H1 (cell line): ENCODE data around the gene TSSC4. TPM values are rescaled to one million over a fixed set of nuclear protein-coding genes. Genes with fewer than 3 reads are reported as not detected.

Experiments used
- CTCF ChIA-PET: fragments of 300-600 bp; sonication (Branson Sonifier 250); formaldehyde crosslinking; loops from one replicate; lab custom pipeline; 2021; ENCODE audit not compliant: partially characterized antibody; lab: Charles Lee
- POLR2A ChIA-PET: fragments of 300-600 bp; sonication (Branson Sonifier 250); formaldehyde crosslinking; loops from one replicate; lab custom pipeline; 2021; ENCODE audit warnings: inconsistent platforms; ENCODE audit not compliant: partially characterized antibody; lab: Charles Lee
- DNase-seq, 2 experiments: peaks; one replicate each; pipeline versions ENCODE4 v3.0.0 to v3.0.0-alpha.2; 2010 to 2022; ENCODE audit warnings: low spot score in 2 of 2, low read depth in 1 of 2, mixed read lengths in 1 of 2
- FAIRE-seq: peaks from 2 replicates; lab custom pipeline; 2011; peaks lifted over from hg19 to GRCh38; lab: Jason Lieb, UNC
- H2AFZ ChIP-seq: 2 replicates; pipeline ENCODE4 v1.8.1; 2012; ENCODE audit warnings: low read length, inconsistent platforms
- H2AK5ac ChIP-seq: 2 replicates; pipeline ENCODE4 v1.6.1; 2013; ENCODE audit warnings: low read depth, low read length
- H2BK120ac ChIP-seq: replicated peaks from 2 replicates; pipeline ENCODE3; 2013; ENCODE audit warnings: low read depth, low read length, inconsistent platforms
- H2BK12ac ChIP-seq: 2 replicates; pipeline ENCODE4 v1.6.1; 2013; ENCODE audit warnings: low read depth, low read length
- H2BK15ac ChIP-seq: 2 replicates; pipeline ENCODE4 v1.6.1; 2013; ENCODE audit warnings: low read length
- H2BK20ac ChIP-seq: 2 replicates; pipeline ENCODE4 v1.6.1; 2013; ENCODE audit warnings: low read length
- H2BK5ac ChIP-seq: 2 replicates; pipeline ENCODE4 v1.6.1; 2013; ENCODE audit warnings: low read depth, low read length
- H3K14ac ChIP-seq: 2 replicates; pipeline ENCODE4 v1.6.1; 2013; ENCODE audit warnings: inconsistent platforms; ENCODE audit not compliant: insufficient read length
- H3K18ac ChIP-seq: 2 replicates; pipeline ENCODE4 v1.6.1; 2013; ENCODE audit warnings: low read length; ENCODE audit errors: extremely low read depth
- H3K23ac ChIP-seq: 2 replicates; pipeline ENCODE4 v1.6.1; 2013; ENCODE audit warnings: inconsistent platforms; ENCODE audit not compliant: insufficient read length
- H3K23me2 ChIP-seq: 2 replicates; pipeline ENCODE4 v1.6.1; 2013; ENCODE audit warnings: low read depth, low read length
- H3K27ac ChIP-seq: 2 replicates; pipeline ENCODE4 v1.6.1; 2011; ENCODE audit warnings: low read depth, low read length, inconsistent platforms
- H3K27me3 ChIP-seq, 4 experiments: replicated peaks in 1 of 4; 1 replicate in 1 of 4; 2 replicates in 3 of 4; pipeline versions ENCODE4 v1.6.1 to v1.8.1; 2011 to 2013; ENCODE audit warnings: low read length in 3 of 4, mild to moderate bottlenecking in 3 of 4, inconsistent platforms in 2 of 4, mixed read lengths in 2 of 4, moderate library complexity in 1 of 4; ENCODE audit not compliant: control insufficient read depth in 3 of 4, insufficient read depth in 3 of 4; ENCODE audit errors: extremely low read depth in 1 of 4
- H3K36me3 ChIP-seq, 4 experiments: 2 replicates each; pipeline versions ENCODE4 v1.6.1 to v1.8.1; 2011 to 2013; ENCODE audit warnings: mild to moderate bottlenecking in 4 of 4, low read length in 3 of 4, moderate library complexity in 2 of 4, control low read depth in 1 of 4, inconsistent platforms in 1 of 4; ENCODE audit not compliant: insufficient read depth in 4 of 4, control insufficient read depth in 2 of 4
- H3K4ac ChIP-seq: replicated peaks from 2 replicates; pipeline ENCODE3; 2013; ENCODE audit warnings: low read length, low read depth, mixed read lengths, inconsistent platforms; ENCODE audit not compliant: insufficient read length
- H3K4me1 ChIP-seq, 4 experiments: replicated peaks in 1 of 4; 1 replicate in 1 of 4; 2 replicates in 3 of 4; pipeline versions ENCODE4 v1.6.1 to v1.8.1; 2011 to 2013; ENCODE audit warnings: low read length in 3 of 4, inconsistent platforms in 2 of 4, mixed read lengths in 1 of 4; ENCODE audit not compliant: insufficient read depth in 4 of 4, control insufficient read depth in 3 of 4
- H3K4me2 ChIP-seq, 2 experiments: 2 replicates each; pipeline versions ENCODE4 v1.6.1 to v1.8.1; 2011 to 2013; ENCODE audit warnings: low read depth in 2 of 2, low read length in 2 of 2, control low read depth in 1 of 2, inconsistent platforms in 1 of 2, mild to moderate bottlenecking in 1 of 2; ENCODE audit not compliant: insufficient read depth in 1 of 2
- H3K4me3 ChIP-seq, 4 experiments: fragments of 200-600, 300-600 bp in 1 of 4; sonication (generic), shearing (Covaris generic), sonication (Bioruptor Twin) in 1 of 4; 2 replicates each; pipeline versions ENCODE4 v1.5.1 to v1.8.1; 2011 to 2016; ENCODE audit warnings: low read length in 4 of 4, low read depth in 3 of 4, control low read depth in 2 of 4, inconsistent platforms in 2 of 4, mild to moderate bottlenecking in 2 of 4, mixed read lengths in 1 of 4, moderate library complexity in 1 of 4; ENCODE audit not compliant: insufficient read depth in 2 of 4; ENCODE audit errors: extremely low read depth in 1 of 4
- H3K56ac ChIP-seq: replicated peaks from 2 replicates; pipeline ENCODE3; 2013; ENCODE audit warnings: low read depth, mild to moderate bottlenecking, mixed read lengths, low read length, inconsistent platforms; ENCODE audit not compliant: insufficient read length
- H3K79me1 ChIP-seq: 2 replicates; pipeline ENCODE4 v1.6.1; 2013; ENCODE audit warnings: low read depth, low read length, control low read depth
- H3K79me2 ChIP-seq, 2 experiments: 2 replicates each; pipeline versions ENCODE4 v1.6.1 to v1.8.1; 2012 to 2013; ENCODE audit warnings: low read length in 2 of 2, mild to moderate bottlenecking in 2 of 2, inconsistent platforms in 1 of 2; ENCODE audit not compliant: insufficient read depth in 2 of 2, control insufficient read depth in 1 of 2
- H3K9ac ChIP-seq, 4 experiments: replicated peaks in 1 of 4; 1 replicate in 1 of 4; 2 replicates in 3 of 4; pipeline versions ENCODE4 v1.6.1 to v1.8.1; 2011 to 2013; ENCODE audit warnings: low read depth in 3 of 4, low read length in 3 of 4, control low read depth in 2 of 4, mild to moderate bottlenecking in 2 of 4, moderate library complexity in 2 of 4, inconsistent platforms in 1 of 4; ENCODE audit errors: extremely low read depth in 1 of 4
- H3K9me3 ChIP-seq, 2 experiments: 2 replicates each; pipeline versions ENCODE4 v1.6.1 to v1.8.1; 2012 to 2013; ENCODE audit warnings: mild to moderate bottlenecking in 2 of 2, moderate library complexity in 2 of 2, control low read depth in 1 of 2, inconsistent platforms in 1 of 2, low read depth in 1 of 2, low read length in 1 of 2, mixed read lengths in 1 of 2; ENCODE audit not compliant: insufficient read depth in 2 of 2
- H4K20me1 ChIP-seq, 2 experiments: replicated peaks in 1 of 2; 2 replicates each; pipeline versions ENCODE3 to v1.8.1; 2011 to 2013; ENCODE audit warnings: inconsistent platforms in 2 of 2, low read length in 2 of 2, mild to moderate bottlenecking in 1 of 2; ENCODE audit not compliant: insufficient read depth in 2 of 2, control insufficient read depth in 1 of 2
- H4K5ac ChIP-seq: 2 replicates; pipeline ENCODE4 v1.6.1; 2013; ENCODE audit warnings: low read length, low read depth, mixed read lengths, inconsistent platforms; ENCODE audit not compliant: insufficient read length
- H4K8ac ChIP-seq: 2 replicates; pipeline ENCODE4 v1.8.0; 2013; ENCODE audit warnings: mild to moderate bottlenecking, moderate library complexity, low read length, inconsistent platforms; ENCODE audit not compliant: insufficient read depth; ENCODE audit errors: extremely low read depth
- H4K91ac ChIP-seq: replicated peaks from 2 replicates; pipeline ENCODE3; 2013; ENCODE audit warnings: low read length, mixed read lengths, inconsistent platforms; ENCODE audit not compliant: insufficient read length
- BRCA1 ChIP-seq: IDR thresholded peaks from 2 replicates; pipeline ENCODE4 v1.6.1; 2012; ENCODE audit warnings: low read depth, low read length, improper control_type of control experiment
- EGR1 ChIP-seq: IDR thresholded peaks from 2 replicates; pipeline ENCODE4 v1.6.1; 2011; ENCODE audit warnings: low read depth, low read length, borderline replicate concordance
- EP300 ChIP-seq, 2 experiments: IDR thresholded peaks; 1 replicate in 1 of 2; 2 replicates in 1 of 2; pipeline ENCODE4 v1.6.1; 2011 to 2012; ENCODE audit warnings: low read depth in 2 of 2, low read length in 2 of 2, mild to moderate bottlenecking in 2 of 2, borderline replicate concordance in 1 of 2, inconsistent platforms in 1 of 2, moderate library complexity in 1 of 2
- KDM5A ChIP-seq: fragments of 200-600 bp; IDR thresholded peaks from 2 replicates; pipeline ENCODE4 v1.7.1; 2012; ENCODE audit warnings: mild to moderate bottlenecking, low read length, inconsistent platforms, mixed read lengths
- MAX ChIP-seq: IDR thresholded peaks from 2 replicates; pipeline ENCODE4 v1.6.1; 2012; ENCODE audit warnings: inconsistent platforms
- NRF1 ChIP-seq: IDR thresholded peaks from 2 replicates; pipeline ENCODE4 v1.6.1; 2011; ENCODE audit warnings: mild to moderate bottlenecking, low read depth, low read length, improper control_type of control experiment
- RNF2 ChIP-seq: fragments of 200-900, 300-1000 bp; sonication (generic); IDR thresholded peaks from 2 replicates; pipeline ENCODE4 v1.7.1; 2016; ENCODE audit warnings: borderline replicate concordance, low read depth, mild to moderate bottlenecking, antibody characterized with exemption, low read length; ENCODE audit not compliant: poor library complexity, severe bottlenecking; ENCODE audit errors: missing control alignments
- SIN3A ChIP-seq, 2 experiments: IDR thresholded peaks in 1 of 2; conservative IDR thresholded peaks in 1 of 2; 2 replicates each; pipeline ENCODE4 v1.6.1; 2011 to 2012; ENCODE audit warnings: low read length in 2 of 2, improper control_type of control experiment in 1 of 2, low read depth in 1 of 2, mild to moderate bottlenecking in 1 of 2
- SP1 ChIP-seq: IDR thresholded peaks from 2 replicates; pipeline ENCODE4 v1.6.1; 2011; ENCODE audit warnings: low read depth, low read length
- SP2 ChIP-seq: IDR thresholded peaks from 2 replicates; pipeline ENCODE4 v1.6.1; 2012; ENCODE audit warnings: mild to moderate bottlenecking, low read length, inconsistent platforms
- TEAD4 ChIP-seq: IDR thresholded peaks from 2 replicates; pipeline ENCODE4 v1.6.1; 2012; ENCODE audit warnings: low read depth, low read length, inconsistent platforms, mixed read lengths
- ZNF274 ChIP-seq: IDR thresholded peaks from 2 replicates; pipeline ENCODE4 v1.7.0; 2012; ENCODE audit warnings: low read length, borderline replicate concordance; ENCODE audit errors: extremely low read depth
- whole genome bisulfite sequencing, 2 experiments: shearing (Covaris generic) in 1 of 2; methylation state at CpG; one replicate each; pipeline versions ENCODE4 v1.1.6 to v1.1.7; 2013 to 2015; ENCODE audit warnings: low lambda C conversion rate in 2 of 2, mixed read lengths in 2 of 2, inconsistent platforms in 1 of 2, low coverage in 1 of 2, missing lambda C conversion rate in 1 of 2; ENCODE audit not compliant: insufficient replicate concordance in 2 of 2, insufficient coverage in 1 of 2, insufficient read length in 1 of 2; ENCODE audit errors: extremely low coverage in 1 of 2, missing lambda C conversion rate in 1 of 2; 5-methylcytosine and 5-hydroxymethylcytosine counted together
- polyA plus RNA-seq, 7 experiments: library from polyadenylated mRNA; depleted of rRNA in 3 of 7; stranded (reverse) in 5 of 7; unstranded in 2 of 7; fragments of >200 nt in 5 of 7; fragments of 200-250 nt in 2 of 7; gene quantifications; 1 replicate in 5 of 7; 2 replicates in 1 of 7; 4 replicates in 1 of 7; pipeline versions ENCODE4 v1.2.1 to v1.2.3, GENCODE V29; 2011 to 2013; ENCODE audit warnings: missing spikeins in 2 of 7, mixed read lengths in 2 of 7
- total RNA-seq: library from RNA; stranded (reverse); fragmentation: NEBNext Ultra II Directional; extraction: Animal tissue kit (Norgen Biotek cat#: 25700); gene quantifications from 2 replicates; pipeline ENCODE4 v1.2.1, GENCODE V29; 2021

Gene TSSC4
- total and polyA plus RNA-seq, 2 of the 8 experiments (the other 6 are each of a cell fraction or from before 2014, with no cell fraction given) = 34.0 to 39.3 TPM

- no peaks in the 10 kb centered on the region for H3K36me3 ChIP-seq
- no peak overlapping the region for H3K9ac ChIP-seq
- no peak overlapping the region for H3K18ac ChIP-seq
- POLR2A ChIA-PET = interaction anchor here (1.5 kb wide), 1 partner anchor 20 kb away, joined by 8 read pairs; the partner anchor contains the start of gene CD81
- WGBS, 2 experiments = 62% methylated on average over 8 of the region's 8 CpGs; no CpG with 5 or more reads in 1 of the 2 experiments
- no peak overlapping the region for H3K27ac ChIP-seq
- H2BK120ac ChIP-seq = no peak overlapping the region
- no peak overlapping the region for H3K14ac ChIP-seq
- H4K5ac ChIP-seq = no peak overlapping the region
- H3K4me3 ChIP-seq = no peak overlapping the region
- DNase-seq (no peak), FAIRE-seq (no peak)
- H2AFZ ChIP-seq = no peak overlapping the region
- H3K23ac ChIP-seq = no peak overlapping the region
- no peaks in the 10 kb centered on the region for H3K23me2 ChIP-seq
- CTCF ChIA-PET = no interaction called here
- no peak overlapping the region for H4K91ac ChIP-seq
- no peaks in the 10 kb centered on the region for H3K79me2 ChIP-seq
- no peaks in the 10 kb centered on the region for H3K4me1 ChIP-seq
- H2BK5ac ChIP-seq = no peak overlapping the region
- H3K4ac ChIP-seq = no peak overlapping the region
- no peak overlapping the region for H3K4me2 ChIP-seq
- H2BK12ac ChIP-seq = no peak overlapping the region
- no peak overlapping the region for H2AK5ac ChIP-seq
- no peak overlapping the region for H4K8ac ChIP-seq
- no peak overlapping the region for H2BK15ac ChIP-seq
- H2BK20ac ChIP-seq = no peak overlapping the region
- H3K79me1 ChIP-seq = no peaks in the 10 kb centered on the region
- H3K27me3 ChIP-seq = no peaks in the 10 kb centered on the region
- no peak overlapping the region for H3K56ac ChIP-seq
- no peaks in the 10 kb centered on the region for H4K20me1 ChIP-seq
- H3K9me3 ChIP-seq = peaks cover 5 to 17% of the 10 kb centered on the region in 2 experiments; a peak in 2 of 4 replicates
- TF ChIP-seq SP2 (no peak), MAX (no peak), NRF1 (no peak), ZNF274 (no peak), EP300 (IDR thresholded peaks at IDR 0.05; ENCODE audit: borderline replicate concordance in 1 of 2, low read depth in 2 of 2, low read length in 2 of 2) (no peak), KDM5A (no peak), SP1 (no peak), SIN3A (conservative IDR thresholded peaks at IDR 0.05 in 1 of 2, IDR thresholded peaks at IDR 0.05 in 1 of 2; ENCODE audit: low read depth in 1 of 2, low read length in 2 of 2) (no peak), EGR1 (no peak), RNF2 (no peak), TEAD4 (no peak), BRCA1 (no peak)
These were observed 43.3 kb upstream of the TSSC4 start for GRCh38 chr11:2357246-2357645.
